Activated CD4-positive, alpha-beta T cell treated with anti-CD3 and anti-CD28 coated beads, Interleukin-2, amount 10 ng/mL, durations not matched to agents 24 days and 14 days (primary cell): ENCODE measurements around the gene CHD5. TPM values are rescaled to one million over a fixed set of nuclear protein-coding genes. Genes with fewer than 3 reads are reported as not detected.
"Not testable (repeated sequence)": the region's sequence is repeated elsewhere in the genome, so short reads cannot be mapped to it uniquely, and the experiment has no call there.

Experiments
- DNase-seq: peaks from one replicate; pipeline ENCODE4 v3.0.0; 2022
- H3K27ac Mint-ChIP-seq: one replicate; pipeline ENCODE4 v1.8.0; 2022; ENCODE audit warnings: mild to moderate bottlenecking, mixed read lengths
- H3K27me3 Mint-ChIP-seq: one replicate; pipeline ENCODE4 v1.8.0; 2022; ENCODE audit warnings: mixed read lengths
- H3K36me3 Mint-ChIP-seq: one replicate; pipeline ENCODE4 v1.8.0; 2022; ENCODE audit warnings: low read depth, mild to moderate bottlenecking, mixed read lengths
- H3K4me1 Mint-ChIP-seq: one replicate; pipeline ENCODE4 v1.8.0; 2021; ENCODE audit warnings: mixed read lengths
- H3K4me3 Mint-ChIP-seq: one replicate; pipeline ENCODE4 v1.8.0; 2022; ENCODE audit warnings: mild to moderate bottlenecking, moderate library complexity, mixed read lengths
- H3K9me3 Mint-ChIP-seq: one replicate; pipeline ENCODE4 v1.8.0; 2021; ENCODE audit warnings: mixed read lengths
- intact Hi-C: fragments of 100-400 bp; cut with micrococcal nuclease; formaldehyde crosslinking; loops from one replicate; pipeline ENCODE4 v1.15.1; 2023
- total RNA-seq: library from RNA; stranded (reverse); gene quantifications from 2 replicates; pipeline ENCODE4 v1.2.3, GENCODE V29; 2022

CHD5 gene
- 0.59 and 0.63 TPM in 2 replicates for total RNA-seq

GRCh38 chr1:6180268-6180706 is at the start of gene CHD5:
Gene CHD5, minus strand, starts transcription at chr1:6180321. Its CDS starts 298 bp downstream, at chr1:6180023.
- Mint-ChIP-seq H3K27ac (no peak within 1 kb of the TSS), H3K36me3 (peaks cover 15% of the 10 kb centered on the region), H3K27me3 (peaks cover 42% of the 10 kb centered on the region), H3K4me1 (peaks cover 10% of the 10 kb centered on the region), H3K9me3 (no peaks in the 10 kb centered on the region), H3K4me3 (peak within 1 kb of the TSS; percentile 41)
- intact Hi-C loops = loop anchor here (10.0 kb wide), 1 partner anchor 75 kb away; no protein-coding TSS in a partner anchor
- no peak for DNase-seq

DNA sequence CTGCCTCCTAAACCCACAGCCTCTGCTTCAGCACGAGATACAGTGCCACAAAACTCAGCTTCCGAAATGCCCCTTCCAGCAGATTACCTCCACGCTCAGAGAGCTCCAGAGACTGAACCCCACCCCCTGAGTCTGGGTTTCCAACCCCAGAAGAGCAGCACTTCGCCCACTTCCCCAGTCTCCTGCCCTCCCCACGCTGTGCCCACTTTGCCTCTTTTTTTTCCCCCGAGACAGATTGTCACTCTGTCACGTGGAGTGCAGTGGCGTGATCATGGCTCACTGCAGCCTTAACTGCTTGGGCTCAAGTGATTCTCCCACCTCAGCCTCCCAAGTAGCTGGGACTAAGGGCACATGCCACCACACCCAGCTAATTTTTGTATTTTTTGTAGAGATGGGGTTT is 45.5 kb upstream of the CHD5 start:
- intact Hi-C loops = no loop called here
- no peak overlapping the region for H3K27ac Mint-ChIP-seq
- no peak for DNase-seq
- H3K27me3 Mint-ChIP-seq = no peaks in the 10 kb centered on the region
- H3K4me3 Mint-ChIP-seq = no peak overlapping the region
- H3K9me3 Mint-ChIP-seq = no peaks in the 10 kb centered on the region
- H3K4me1 Mint-ChIP-seq = peaks cover 2% of the 10 kb centered on the region
- peaks cover 51% of the 10 kb centered on the region for H3K36me3 Mint-ChIP-seq

DNA sequence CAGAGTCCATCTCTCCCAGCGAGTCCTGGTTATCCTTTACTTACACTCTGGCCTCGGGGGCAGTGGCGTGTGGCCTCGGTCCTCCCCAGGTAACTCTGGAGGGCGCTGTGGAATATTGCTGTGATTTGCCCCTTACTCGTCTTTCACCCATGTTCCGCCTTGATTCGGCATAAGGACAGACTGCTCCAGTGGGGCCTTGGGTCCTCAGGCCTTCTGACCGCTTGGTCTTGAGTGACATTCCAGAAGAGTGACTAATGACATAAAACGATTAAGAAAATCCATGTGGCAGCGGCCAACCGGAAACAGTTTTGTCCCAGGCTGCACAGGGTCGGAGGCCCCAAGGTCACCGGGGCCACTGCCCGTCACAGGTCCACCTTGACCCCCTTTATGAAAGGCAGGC is 44.6 kb upstream of the CHD5 start:
- Mint-ChIP-seq H3K27me3 (no peaks in the 10 kb centered on the region), H3K4me3 (no peak overlapping the region), H3K9me3 (no peaks in the 10 kb centered on the region), H3K36me3 (peaks cover 54% of the 10 kb centered on the region), H3K27ac (no peak overlapping the region), H3K4me1 (peaks cover 2% of the 10 kb centered on the region)
- DNase-seq = no peak
- intact Hi-C loops = no loop called here

- no peaks in the 10 kb centered on the region for H3K9me3 Mint-ChIP-seq
- peaks cover 51% of the 10 kb centered on the region for H3K36me3 Mint-ChIP-seq
- H3K4me1 Mint-ChIP-seq = peaks cover 2% of the 10 kb centered on the region
- no peak overlapping the region for H3K4me3 Mint-ChIP-seq
- no peak overlapping the region for H3K27ac Mint-ChIP-seq
- no peak for DNase-seq
- intact Hi-C loops = no loop called here
- no peaks in the 10 kb centered on the region for H3K27me3 Mint-ChIP-seq
Measured at GRCh38 chr1:6223617-6224016, 43.5 kb upstream of the CHD5 start.

DNA sequence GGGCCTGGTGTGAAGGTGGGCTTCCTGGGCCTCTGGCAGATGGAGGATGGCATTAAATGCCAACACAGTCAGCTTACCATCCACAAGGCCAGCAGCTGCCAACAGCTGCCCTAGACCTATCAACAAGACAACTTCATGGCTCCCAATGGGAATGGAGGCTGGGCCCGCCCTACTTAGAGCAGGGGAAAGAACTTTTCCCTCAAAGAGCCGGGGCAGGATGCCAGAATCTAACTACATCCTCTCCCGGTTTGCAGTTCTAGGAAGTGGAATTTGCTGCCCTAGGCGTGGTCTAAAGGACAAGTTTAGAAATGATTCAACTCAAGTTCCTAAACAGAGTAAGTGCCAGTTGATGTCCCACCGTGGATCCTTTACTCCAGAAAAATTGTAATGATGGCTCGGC is 42.5 kb upstream of the CHD5 start:
- Mint-ChIP-seq H3K36me3 (peaks cover 52% of the 10 kb centered on the region), H3K27ac (no peak overlapping the region), H3K9me3 (no peaks in the 10 kb centered on the region), H3K27me3 (no peaks in the 10 kb centered on the region), H3K4me1 (peaks cover 2% of the 10 kb centered on the region), H3K4me3 (no peak overlapping the region)
- intact Hi-C loops = no loop called here
- DNase-seq = no peak

- H3K27me3 Mint-ChIP-seq = no peaks in the 10 kb centered on the region
- H3K4me3 Mint-ChIP-seq = no peak overlapping the region
- intact Hi-C loops = no loop called here
- no peaks in the 10 kb centered on the region for H3K9me3 Mint-ChIP-seq
- no peaks in the 10 kb centered on the region for H3K4me1 Mint-ChIP-seq
- H3K36me3 Mint-ChIP-seq = peaks cover 52% of the 10 kb centered on the region
- DNase-seq = no peak
- no peak overlapping the region for H3K27ac Mint-ChIP-seq
Measured at GRCh38 chr1:6221210-6221784, 41.2 kb upstream of the CHD5 start.

DNA sequence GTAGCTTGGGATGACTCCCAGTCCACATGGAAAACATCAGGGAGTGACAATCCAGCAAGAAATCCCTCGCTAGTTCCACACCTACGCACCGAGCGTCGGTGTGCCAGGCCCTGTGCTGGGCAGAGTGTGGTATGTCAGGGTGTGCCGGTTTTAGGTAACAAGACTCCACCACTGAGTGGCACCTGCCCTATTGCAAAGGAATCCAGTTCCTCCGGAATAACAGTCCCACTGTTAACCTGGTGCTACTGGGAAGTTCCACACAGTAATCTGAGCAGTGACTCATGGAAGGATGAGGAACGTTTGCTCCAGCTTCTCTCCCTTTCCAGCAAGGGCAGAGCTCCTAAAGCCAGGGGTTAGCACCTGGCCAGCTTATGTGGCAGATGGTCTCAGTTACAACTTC is 40.1 kb upstream of the CHD5 start:
- DNase-seq = no peak
- intact Hi-C loops = no loop called here
- Mint-ChIP-seq H3K36me3 (peaks cover 53% of the 10 kb centered on the region), H3K9me3 (no peaks in the 10 kb centered on the region), H3K4me1 (no peaks in the 10 kb centered on the region), H3K27ac (no peak overlapping the region), H3K4me3 (no peak overlapping the region), H3K27me3 (no peaks in the 10 kb centered on the region)

- H3K27ac Mint-ChIP-seq, DNase-seq, intact Hi-C loops, H3K4me1 Mint-ChIP-seq, H3K4me3 Mint-ChIP-seq, H3K9me3 Mint-ChIP-seq, H3K27me3 Mint-ChIP-seq: not testable (repeated sequence)
- H3K36me3 Mint-ChIP-seq = peaks cover 49% of the 10 kb centered on the region
Measured at GRCh38 chr1:6219641-6220040, 39.5 kb upstream of the CHD5 start.

DNA sequence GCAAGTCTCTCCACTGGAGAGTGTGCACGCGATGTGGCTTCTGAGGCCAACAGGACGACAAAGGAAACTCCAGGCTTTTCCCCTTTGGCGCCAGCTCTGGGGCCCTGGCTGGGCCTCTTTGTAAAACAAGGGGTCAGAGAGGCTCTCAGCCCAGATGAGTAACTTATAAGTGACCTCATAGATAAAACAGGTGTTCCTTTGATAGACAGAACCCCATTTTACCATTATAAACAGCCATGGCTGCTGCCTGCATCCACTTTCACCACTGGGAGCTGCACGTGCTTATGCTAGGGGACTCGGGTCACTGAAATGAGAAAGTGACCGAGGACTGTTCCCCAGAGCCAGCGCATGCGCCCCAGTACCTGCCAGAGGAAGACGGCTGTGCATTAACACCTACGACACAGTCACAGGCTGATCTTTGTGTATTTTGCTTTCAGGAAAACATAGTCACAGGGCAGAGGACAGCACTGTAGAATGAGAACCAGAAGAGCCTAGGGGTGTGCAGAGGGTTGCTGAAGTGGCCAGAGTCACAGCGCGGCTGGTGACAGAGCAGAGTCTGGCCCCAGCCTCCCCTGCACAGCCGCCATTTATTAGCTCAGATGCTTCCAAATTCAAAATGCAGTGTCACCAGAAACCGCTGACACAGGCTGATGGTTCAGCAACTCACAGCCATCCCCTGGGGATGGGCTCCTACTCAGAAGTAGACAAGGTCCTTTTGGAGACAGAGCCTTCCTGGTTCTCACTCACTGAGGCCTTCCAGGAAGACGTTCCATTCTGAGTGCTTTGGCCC is 38.4 kb upstream of the CHD5 start:
- no peak for DNase-seq
- H3K9me3 Mint-ChIP-seq = no peaks in the 10 kb centered on the region
- intact Hi-C loops = no loop called here
- peaks cover 45% of the 10 kb centered on the region for H3K36me3 Mint-ChIP-seq
- H3K27me3 Mint-ChIP-seq = no peaks in the 10 kb centered on the region
- no peak overlapping the region for H3K4me3 Mint-ChIP-seq
- H3K27ac Mint-ChIP-seq = no peak overlapping the region
- H3K4me1 Mint-ChIP-seq = no peaks in the 10 kb centered on the region

DNA sequence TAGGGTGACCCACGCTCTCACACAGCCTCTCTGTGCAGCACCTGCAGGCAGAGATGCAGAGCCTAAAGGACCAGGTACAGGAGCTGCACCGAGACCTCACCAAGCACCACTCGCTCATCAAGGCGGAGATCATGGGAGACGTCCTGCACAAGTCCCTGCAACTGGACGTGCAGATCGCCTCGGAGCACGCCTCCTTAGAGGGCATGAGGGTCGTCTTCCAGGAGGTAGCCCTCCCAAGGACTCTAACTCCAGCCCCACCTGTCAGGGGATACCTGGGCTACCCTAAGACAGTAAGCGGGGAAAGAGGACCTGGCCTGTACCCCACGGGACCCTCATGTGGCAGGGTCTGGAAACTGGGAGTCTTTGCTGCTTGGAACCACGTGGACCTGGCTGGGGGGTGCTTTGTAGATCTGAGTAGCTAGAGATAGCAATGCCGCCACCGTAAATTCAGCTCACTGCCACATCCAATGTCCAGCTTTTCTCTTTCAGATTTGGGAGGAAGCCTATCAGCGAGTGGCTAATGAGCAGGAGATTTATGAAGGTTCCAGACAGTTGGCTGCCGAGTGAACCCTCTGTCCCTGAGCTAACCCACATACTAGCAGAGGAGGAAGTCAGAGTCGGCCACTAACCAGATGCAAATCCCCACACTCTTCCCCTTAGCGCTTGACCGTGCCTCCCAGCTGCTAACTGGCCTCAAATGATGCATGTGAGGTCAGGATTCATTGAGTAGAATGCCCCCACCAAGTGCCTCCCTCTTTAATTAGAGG is 32.3 kb upstream of the CHD5 start:
- Mint-ChIP-seq H3K27ac (no peak overlapping the region), H3K27me3 (no peaks in the 10 kb centered on the region), H3K36me3 (peaks cover 47% of the 10 kb centered on the region), H3K4me1 (peaks cover 11% of the 10 kb centered on the region), H3K9me3 (no peaks in the 10 kb centered on the region), H3K4me3 (no peak overlapping the region)
- DNase-seq = no peak
- intact Hi-C loops = no loop called here

DNA sequence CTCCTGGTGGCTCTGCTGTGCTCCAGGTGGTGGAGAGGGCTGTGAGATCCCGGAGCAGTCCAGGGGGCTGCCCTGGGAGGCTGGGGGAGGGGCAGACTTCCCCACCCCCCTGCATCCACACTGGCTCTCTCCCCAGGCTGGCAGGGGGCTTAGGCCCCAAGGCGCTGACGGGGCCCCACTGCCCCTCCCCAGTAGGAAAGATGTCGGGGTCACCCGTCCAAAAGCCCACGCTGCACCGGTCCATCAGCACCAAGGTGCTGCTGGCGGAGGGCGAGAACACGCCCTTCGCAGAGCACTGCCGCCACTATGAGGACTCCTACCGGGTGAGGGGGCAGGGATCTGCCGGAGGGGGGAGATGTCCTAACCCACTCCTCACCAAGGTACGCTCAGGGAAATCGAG is 31.6 kb upstream of the CHD5 start:
- intact Hi-C loops = no loop called here
- Mint-ChIP-seq H3K9me3 (no peaks in the 10 kb centered on the region), H3K36me3 (peaks cover 41% of the 10 kb centered on the region), H3K4me3 (no peak overlapping the region), H3K27ac (no peak overlapping the region), H3K4me1 (peaks cover 13% of the 10 kb centered on the region), H3K27me3 (no peaks in the 10 kb centered on the region)
- no peak for DNase-seq

DNA sequence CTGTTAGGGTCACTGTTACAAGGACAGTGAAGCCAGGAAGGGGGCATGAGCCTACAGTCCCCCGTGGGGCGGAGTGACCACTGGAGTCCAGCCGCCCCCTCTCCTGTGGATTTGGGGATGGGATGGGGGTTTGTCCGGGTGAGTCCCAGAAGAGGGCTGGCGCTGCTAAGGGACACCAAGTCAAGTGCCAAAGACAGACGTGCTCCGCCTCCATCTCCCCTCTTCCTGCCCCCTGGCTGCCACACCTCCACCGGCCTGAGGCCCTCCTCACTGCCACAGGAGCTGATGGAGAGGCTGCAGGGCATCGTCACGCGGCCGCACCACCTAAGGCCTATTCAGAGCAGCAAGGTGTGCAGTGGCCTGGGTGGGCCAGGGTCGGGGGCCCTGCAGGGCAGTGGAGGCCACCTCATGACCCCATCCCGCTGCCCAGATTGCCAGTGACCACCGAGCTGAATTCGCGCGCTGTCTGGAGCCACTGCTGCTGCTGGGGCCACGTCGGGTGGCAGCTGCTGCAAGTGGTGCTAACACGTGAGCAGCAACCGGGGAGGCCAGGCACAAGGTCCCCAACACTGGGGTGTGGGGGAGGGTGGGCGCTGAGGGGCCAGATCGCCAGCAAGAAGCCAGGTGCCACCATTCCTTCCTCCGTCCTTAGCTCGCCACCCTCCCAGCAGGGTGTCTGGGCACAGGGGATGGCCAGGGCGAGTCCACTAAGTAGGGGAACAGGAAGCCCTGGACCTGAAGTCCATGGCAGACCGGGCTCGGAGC is 30.7 kb upstream of the CHD5 start:
- H3K9me3 Mint-ChIP-seq = no peaks in the 10 kb centered on the region
- DNase-seq = peak; percentile 54
- no peaks in the 10 kb centered on the region for H3K27me3 Mint-ChIP-seq
- H3K4me1 Mint-ChIP-seq = peaks cover 13% of the 10 kb centered on the region
- H3K36me3 Mint-ChIP-seq = peaks cover 39% of the 10 kb centered on the region
- intact Hi-C loops = no loop called here
- no peak overlapping the region for H3K27ac Mint-ChIP-seq
- H3K4me3 Mint-ChIP-seq = no peak overlapping the region

GRCh38 chr1:6209661-6210580 is 29.8 kb upstream of the CHD5 start:
- H3K27me3 Mint-ChIP-seq = no peaks in the 10 kb centered on the region
- intact Hi-C loops = loop anchor here (5.0 kb wide), 3 partner anchors 182 to 392 kb away; partner anchors contain the start of genes ACOT7 and KLHL21
- peak; percentile 75 for DNase-seq
- H3K36me3 Mint-ChIP-seq = peaks cover 33% of the 10 kb centered on the region
- H3K4me3 Mint-ChIP-seq = peak overlapping the region; percentile 64
- no peaks in the 10 kb centered on the region for H3K9me3 Mint-ChIP-seq
- H3K4me1 Mint-ChIP-seq = peaks cover 16% of the 10 kb centered on the region
- no peak overlapping the region for H3K27ac Mint-ChIP-seq
